ENCODE data around the gene C10orf90. TPM values are rescaled to one million over a fixed set of nuclear protein-coding genes. Genes with fewer than 3 reads are reported as not detected.

Gene C10orf90
- total and polyA plus RNA-seq, 2 of the 8 experiments (the other 6 are each of a cell fraction or from before 2014, with no cell fraction given), result 0.21 TPM; not detected in 1

- TF ChIP-seq HDAC2 (IDR thresholded peaks at IDR 0.05; ENCODE audit: borderline replicate concordance in 1 of 2, low read depth in 2 of 2, low read length in 2 of 2), result no peak; a peak in 1 of 4 replicates
Measured at GRCh38 chr10:126387041-126387921, 283.2 kb downstream of the C10orf90 start (continued).

Data from H1 (cell line).